ENCODE data around the gene TPGS1.

Gene TPGS1

DNA sequence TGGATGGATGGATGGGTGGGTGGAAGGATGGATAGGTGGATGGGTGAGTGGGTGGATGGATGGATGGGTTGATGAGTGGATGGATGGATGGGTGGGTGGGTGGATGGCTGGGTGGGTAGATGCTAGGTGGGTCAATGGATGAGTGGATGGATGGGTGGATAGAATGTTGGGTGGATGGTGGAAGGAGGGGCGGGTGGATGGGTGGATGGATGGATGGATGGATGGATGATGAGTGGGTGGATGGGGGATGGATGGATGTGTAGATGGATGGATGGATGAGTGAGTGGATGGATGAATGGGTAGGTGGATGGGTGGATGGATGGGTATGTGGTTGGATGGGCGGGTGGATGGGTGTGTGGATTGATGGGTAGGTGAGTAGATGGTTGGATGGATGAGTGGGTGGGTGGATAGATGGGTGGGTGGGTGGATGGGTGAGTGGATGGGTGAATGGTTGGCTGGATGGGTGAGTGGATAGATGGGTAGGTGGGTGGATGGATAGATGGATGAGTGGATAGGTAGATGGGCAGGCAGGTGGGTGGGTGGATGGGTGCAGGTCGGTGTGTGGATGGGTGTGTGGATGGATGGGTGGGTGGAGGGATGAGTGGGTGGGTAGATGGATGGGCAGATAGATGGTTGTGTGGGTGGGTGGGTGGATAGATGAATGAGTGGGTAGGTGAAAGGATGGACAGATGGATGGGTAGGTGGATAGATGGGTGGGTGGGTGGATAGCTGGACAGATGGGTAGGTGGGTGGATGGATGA lies 42.1 kb upstream of the TPGS1 start:
- no peak overlapping the region for H3K27ac ChIP-seq
- H3K79me2 ChIP-seq, result no peaks in the 10 kb centered on the region
- H3K27me3 ChIP-seq (ENCODE audit: control insufficient read depth, insufficient read depth, low read length), result no peaks in the 10 kb centered on the region
- no peak for TF ChIP-seq CTCF (IDR thresholded peaks at IDR 0.05)
- no peaks in the 10 kb centered on the region for H3K4me1 ChIP-seq
- no peak overlapping the region for H3K4me2 ChIP-seq (ENCODE audit: low read length)
- H3K9me3 ChIP-seq (ENCODE audit: control insufficient read depth, low read length), result no peaks in the 10 kb centered on the region
- H3K36me3 ChIP-seq (ENCODE audit: control insufficient read depth, insufficient read depth, low read length), result no peaks in the 10 kb centered on the region
- H3K9ac ChIP-seq, result no peak overlapping the region
- H2AFZ ChIP-seq, result no peak overlapping the region
- no peak overlapping the region for H3K4me3 ChIP-seq (ENCODE audit: low read depth, low read length)

DNA sequence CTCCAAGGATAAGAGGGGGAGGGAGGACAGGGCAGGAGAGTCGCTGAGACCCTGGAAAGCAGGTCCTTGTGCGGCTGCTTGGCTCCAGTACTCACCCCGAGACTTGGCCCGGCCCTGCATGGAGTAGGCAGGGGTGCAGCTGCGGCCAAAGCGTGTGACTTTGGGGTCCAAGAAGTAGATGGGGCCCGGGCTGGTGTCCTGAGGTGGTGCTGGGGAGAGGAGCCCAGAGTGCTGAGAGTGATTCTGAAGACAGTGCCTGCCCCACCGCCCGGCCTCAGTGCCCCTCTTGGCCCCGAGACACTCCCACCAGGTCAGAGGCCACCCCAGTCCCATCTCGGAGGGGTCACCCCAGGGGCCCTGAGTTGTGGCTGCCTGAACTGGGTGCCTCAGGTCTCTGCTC lies 39.7 kb upstream of the TPGS1 start:
- Histone ChIP-seq H2AFZ (no peak overlapping the region), H3K36me3 (ENCODE audit: control insufficient read depth, insufficient read depth, low read length) (no peaks in the 10 kb centered on the region), H3K9me3 (ENCODE audit: control insufficient read depth, low read length) (no peaks in the 10 kb centered on the region), H3K4me1 (no peaks in the 10 kb centered on the region), H3K4me2 (ENCODE audit: low read length) (no peak overlapping the region), H3K27ac (no peak overlapping the region), H3K9ac (no peak overlapping the region), H3K4me3 (ENCODE audit: low read depth, low read length) (no peak overlapping the region), H3K79me2 (no peaks in the 10 kb centered on the region), H3K27me3 (ENCODE audit: control insufficient read depth, insufficient read depth, low read length) (no peaks in the 10 kb centered on the region)
- TF ChIP-seq CTCF (IDR thresholded peaks at IDR 0.05), result no peak

DNA sequence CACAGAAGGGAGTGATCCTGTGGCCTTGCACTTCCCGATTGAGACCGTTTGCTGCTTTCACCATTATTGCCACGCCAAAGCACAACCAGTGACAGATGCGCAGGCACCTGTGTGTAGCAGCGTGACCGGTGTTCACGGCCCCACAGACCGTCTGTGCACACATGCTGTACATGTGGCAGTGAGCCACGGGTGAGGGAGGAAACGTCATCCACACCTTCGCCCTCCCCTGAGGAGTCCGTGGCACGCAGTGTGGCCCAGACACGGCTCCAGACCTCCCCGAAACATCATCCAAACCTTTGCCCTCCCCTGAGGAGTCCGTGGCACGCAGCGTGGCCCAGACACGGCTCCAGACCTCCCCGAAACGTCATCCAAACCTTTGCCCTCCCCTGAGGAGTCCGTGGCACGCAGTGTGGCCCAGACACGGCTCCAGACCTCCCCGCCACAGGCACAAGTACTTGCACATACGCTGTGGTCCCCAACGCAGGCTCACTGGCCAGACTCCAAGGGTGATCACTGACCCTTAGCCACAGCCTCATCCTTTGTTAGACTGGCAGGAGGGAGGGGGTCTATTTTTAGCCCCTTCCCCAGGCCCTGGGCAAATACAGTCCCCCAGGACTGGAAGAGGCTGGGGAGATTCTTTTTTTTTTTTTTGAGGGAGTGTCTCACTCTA lies 38.6 kb upstream of the TPGS1 start:
- Histone ChIP-seq H3K27ac (no peak overlapping the region), H3K4me3 (ENCODE audit: low read depth, low read length) (no peak overlapping the region), H2AFZ (no peak overlapping the region), H3K36me3 (ENCODE audit: control insufficient read depth, insufficient read depth, low read length) (no peaks in the 10 kb centered on the region), H3K79me2 (no peaks in the 10 kb centered on the region), H3K27me3 (ENCODE audit: control insufficient read depth, insufficient read depth, low read length) (no peaks in the 10 kb centered on the region), H3K9ac (no peak overlapping the region), H3K9me3 (ENCODE audit: control insufficient read depth, low read length) (no peaks in the 10 kb centered on the region), H3K4me2 (ENCODE audit: low read length) (no peak overlapping the region), H3K4me1 (no peaks in the 10 kb centered on the region)
- no peak for TF ChIP-seq CTCF (IDR thresholded peaks at IDR 0.05)

DNA sequence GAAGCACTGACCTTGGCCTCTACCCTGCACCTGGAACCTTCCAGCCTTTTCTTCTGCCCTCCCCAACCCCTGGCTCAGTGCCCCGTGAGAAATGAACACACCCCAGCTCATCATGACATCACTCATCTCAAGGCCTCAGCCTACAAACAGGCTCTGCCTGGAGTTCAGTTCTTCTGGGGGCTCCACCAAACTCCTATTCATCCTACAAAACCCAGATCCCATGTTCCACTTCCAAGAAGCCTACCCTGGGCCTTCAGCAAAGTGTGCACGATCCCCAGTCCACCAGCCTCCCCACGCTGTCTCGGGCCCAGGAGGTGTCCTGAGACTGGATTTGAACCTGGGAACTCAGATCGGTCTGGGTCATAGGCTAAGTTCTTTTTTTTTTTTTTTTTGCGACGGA lies 37.5 kb upstream of the TPGS1 start:
- Histone ChIP-seq H3K27ac (no peak overlapping the region), H3K27me3 (ENCODE audit: control insufficient read depth, insufficient read depth, low read length) (no peaks in the 10 kb centered on the region), H3K9ac (no peak overlapping the region), H2AFZ (no peak overlapping the region), H3K4me2 (ENCODE audit: low read length) (no peak overlapping the region), H3K36me3 (ENCODE audit: control insufficient read depth, insufficient read depth, low read length) (no peaks in the 10 kb centered on the region), H3K79me2 (no peaks in the 10 kb centered on the region), H3K4me1 (no peaks in the 10 kb centered on the region), H3K4me3 (ENCODE audit: low read depth, low read length) (no peak overlapping the region), H3K9me3 (ENCODE audit: control insufficient read depth, low read length) (no peaks in the 10 kb centered on the region)
- no peak for TF ChIP-seq CTCF (IDR thresholded peaks at IDR 0.05)

Data from parathyroid adenoma (tissue), 2 donors.